RCC 7860 (cell line): Measurements from ENCODE around the gene PI4KA.
A peak's percentile ranks its signal among the peaks of the same experiment; 100 is the strongest.
"Not testable (repeated sequence)": the region's sequence is repeated elsewhere in the genome, so short reads cannot be mapped to it uniquely, and the experiment has no call there.

Experiments
- DNase-seq: peaks from one replicate; pipeline ENCODE4 v3.0.0-alpha.2; 2015; ENCODE audit warnings: low spot score
- FAIRE-seq: peaks from 2 replicates; lab custom pipeline; 2012; peaks lifted over from hg19 to GRCh38; lab: Jason Lieb, UNC

PI4KA gene

GRCh38 chr22:20779014-20779817, 79.4 kb downstream of the PI4KA start:
- no peak for DNase-seq
- no peak for FAIRE-seq

- FAIRE-seq = no peak
- peak; percentile 46 for DNase-seq
Measured at GRCh38 chr22:20777420-20778177, 81.0 kb downstream of the PI4KA start.

GRCh38 chr22:20776624-20777405, 81.8 kb downstream of the PI4KA start:
- FAIRE-seq (no peak), DNase-seq (no peak)

GRCh38 chr22:20775342-20775895, 83.2 kb downstream of the PI4KA start:
- DNase-seq (no peak), FAIRE-seq (no peak)

- no peak for FAIRE-seq
- DNase-seq = no peak
Measured at GRCh38 chr22:20774882-20775281, 83.7 kb downstream of the PI4KA start.

- no peak for DNase-seq
- FAIRE-seq = no peak
Measured at GRCh38 chr22:20773793-20774212, 84.8 kb downstream of the PI4KA start, which contains the start of gene SERPIND1. SERPIND1 (plus strand) TSS chr22:20774113; CDS start chr22:20779313, 5,200 bp downstream.

- DNase-seq = no peak
- FAIRE-seq = no peak
Measured at GRCh38 chr22:20771918-20772625, 86.5 kb downstream of the PI4KA start.

GRCh38 chr22:20769496-20769826, 89.2 kb downstream of the PI4KA start:
- not testable (repeated sequence) for DNase-seq, FAIRE-seq

GRCh38 chr22:20766530-20766929, 92.1 kb downstream of the PI4KA start:
- FAIRE-seq = no peak
- DNase-seq = no peak

GRCh38 chr22:20765938-20766337, 92.7 kb downstream of the PI4KA start:
- DNase-seq (no peak), FAIRE-seq (no peak)

- FAIRE-seq = no peak
- DNase-seq = no peak
Measured at GRCh38 chr22:20764729-20765128, 93.9 kb downstream of the PI4KA start.

- DNase-seq = no peak
- FAIRE-seq = no peak
Measured at GRCh38 chr22:20764471-20764720, 94.2 kb downstream of the PI4KA start.

- FAIRE-seq (no peak), DNase-seq (no peak)
Measured at GRCh38 chr22:20763630-20764470, 94.8 kb downstream of the PI4KA start.

- DNase-seq = no peak
- FAIRE-seq = no peak
Measured at GRCh38 chr22:20762233-20762796, 96.3 kb downstream of the PI4KA start.

GRCh38 chr22:20761536-20761935, 97.1 kb downstream of the PI4KA start:
- DNase-seq (no peak), FAIRE-seq (no peak)

GRCh38 chr22:20760084-20760483, 98.5 kb downstream of the PI4KA start:
- FAIRE-seq = no peak
- DNase-seq = no peak

- no peak for DNase-seq
- no peak for FAIRE-seq
Measured at GRCh38 chr22:20758688-20759087, 99.9 kb downstream of the PI4KA start.

GRCh38 chr22:20756846-20757245, 101.8 kb downstream of the PI4KA start:
- FAIRE-seq (no peak), DNase-seq (no peak)

GRCh38 chr22:20752873-20753272, 105.7 kb downstream of the PI4KA start:
- DNase-seq (no peak), FAIRE-seq (no peak)
